ENCODE results near the gene OR52M1.
A peak's percentile ranks its signal among the peaks of the same experiment; 100 is the strongest.
"Not testable (repeated sequence)": the region's sequence is repeated elsewhere in the genome, so short reads cannot be mapped to it uniquely, and the experiment has no call there.

Gene OR52M1, protein sequence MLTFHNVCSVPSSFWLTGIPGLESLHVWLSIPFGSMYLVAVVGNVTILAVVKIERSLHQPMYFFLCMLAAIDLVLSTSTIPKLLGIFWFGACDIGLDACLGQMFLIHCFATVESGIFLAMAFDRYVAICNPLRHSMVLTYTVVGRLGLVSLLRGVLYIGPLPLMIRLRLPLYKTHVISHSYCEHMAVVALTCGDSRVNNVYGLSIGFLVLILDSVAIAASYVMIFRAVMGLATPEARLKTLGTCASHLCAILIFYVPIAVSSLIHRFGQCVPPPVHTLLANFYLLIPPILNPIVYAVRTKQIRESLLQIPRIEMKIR

DNA sequence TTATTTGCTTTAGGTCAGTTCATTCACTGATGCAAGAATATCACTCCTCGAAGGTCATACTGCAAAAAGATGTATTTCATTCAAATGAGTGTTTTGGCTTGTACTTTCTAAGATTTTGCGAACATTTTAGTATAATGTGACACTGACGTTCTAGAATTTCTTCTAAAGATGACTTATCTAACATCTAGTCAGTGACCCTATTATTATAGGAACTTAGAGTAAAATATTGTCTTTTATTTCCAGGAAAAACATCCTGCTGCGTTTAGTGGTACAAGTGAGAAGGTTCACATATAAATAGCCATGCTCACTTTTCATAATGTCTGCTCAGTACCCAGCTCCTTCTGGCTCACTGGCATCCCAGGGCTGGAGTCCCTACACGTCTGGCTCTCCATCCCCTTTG is at the start of gene OR52M1:
Gene OR52M1 (plus strand): TSS at position 301 of the 400 bp plus-strand sequence. CDS start 0 bp downstream, at position 301.
- DNase-seq, result no peak

DNA sequence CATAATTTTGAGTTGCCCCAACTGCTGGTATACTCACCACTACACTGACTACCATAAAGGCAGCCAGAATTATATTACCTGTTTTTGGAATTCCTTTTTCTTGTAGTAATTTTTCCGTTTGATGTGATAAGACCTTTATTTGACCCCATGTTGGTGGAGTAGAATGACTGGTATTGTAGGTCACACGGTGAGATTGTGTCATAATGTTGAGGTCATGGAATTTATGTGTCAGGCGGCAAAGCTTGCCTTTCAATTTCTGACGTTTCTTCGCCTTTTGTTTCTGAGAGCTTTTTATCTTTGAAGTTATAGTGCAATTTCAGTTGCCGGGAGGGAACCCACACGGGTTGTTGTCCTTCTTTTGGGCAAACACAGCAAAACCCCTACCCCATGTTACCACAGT is 49.5 kb upstream of the OR52M1 start:
- no peak for DNase-seq

DNA sequence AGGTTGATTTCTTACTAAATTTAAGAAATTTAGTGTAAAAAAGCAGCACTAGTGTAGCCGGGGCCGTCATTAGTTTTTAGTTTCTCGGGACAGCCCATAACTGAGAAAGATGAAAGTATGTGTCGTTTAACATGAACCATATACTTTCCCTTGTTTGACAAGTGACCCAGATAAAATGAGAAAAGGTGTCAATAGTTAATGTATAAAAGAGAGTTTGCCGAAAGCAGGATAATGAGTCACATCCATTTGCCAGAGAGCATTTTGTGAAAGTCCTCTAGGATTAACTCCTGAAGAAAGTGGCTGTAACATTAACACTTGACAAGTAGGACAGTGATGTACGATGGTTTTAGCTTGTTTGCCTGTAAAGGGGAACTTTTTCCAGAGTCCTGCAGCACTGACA is 49.0 kb upstream of the OR52M1 start:
- no peak for DNase-seq

DNA sequence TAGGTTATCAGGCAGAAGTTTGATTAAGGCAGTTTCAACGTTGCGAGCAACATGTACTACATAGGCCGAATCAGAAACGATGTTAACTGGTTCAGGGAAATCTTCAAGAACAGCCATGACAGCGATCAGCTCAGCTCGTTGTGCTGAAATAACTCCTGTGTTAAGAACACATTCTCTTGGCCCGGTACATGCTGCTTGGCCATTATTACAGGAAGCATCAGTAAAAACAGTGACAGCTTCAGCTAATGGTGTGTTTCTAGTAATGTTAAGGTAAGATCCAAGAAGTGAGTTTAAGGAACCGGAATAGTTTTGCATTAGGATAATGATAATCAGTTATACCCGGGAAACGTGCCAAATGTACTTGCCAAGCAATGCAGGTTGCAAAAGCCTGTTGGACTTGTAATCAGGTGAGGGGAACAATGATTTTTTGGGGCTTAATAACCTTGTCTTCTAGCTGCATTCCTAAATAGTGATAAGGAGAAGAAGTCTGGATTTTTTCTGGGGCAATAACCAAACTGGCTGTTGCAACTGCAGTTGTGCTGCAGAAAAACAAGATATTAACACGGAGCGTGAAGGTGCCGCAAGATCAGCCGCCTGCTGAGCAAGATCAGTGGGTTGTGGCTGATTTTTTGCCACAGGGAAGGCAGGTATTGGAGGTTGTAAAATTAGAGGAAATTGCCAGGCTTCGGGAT is 48.3 kb upstream of the OR52M1 start:
- no peak for DNase-seq

DNA sequence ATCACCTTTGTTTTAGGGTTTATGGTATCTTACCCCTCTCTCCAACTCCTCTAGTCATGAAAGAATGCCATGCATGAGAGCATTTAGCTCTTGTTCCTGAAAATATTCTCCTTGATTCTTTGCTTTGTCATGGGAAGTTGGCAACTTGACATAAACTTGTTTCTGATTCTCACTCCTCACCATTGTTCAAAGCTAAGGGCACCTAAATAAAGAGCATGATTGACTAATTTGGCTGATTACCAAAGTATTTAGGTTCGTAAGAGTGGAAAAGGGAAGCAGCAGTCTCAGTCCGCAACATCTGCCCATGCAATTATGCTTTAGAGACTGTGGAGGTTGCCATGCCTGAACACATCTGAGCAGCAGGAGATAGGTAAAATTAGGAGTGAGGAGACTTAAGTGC is 36.1 kb upstream of the OR52M1 start:
- DNase-seq, result no peak

DNA sequence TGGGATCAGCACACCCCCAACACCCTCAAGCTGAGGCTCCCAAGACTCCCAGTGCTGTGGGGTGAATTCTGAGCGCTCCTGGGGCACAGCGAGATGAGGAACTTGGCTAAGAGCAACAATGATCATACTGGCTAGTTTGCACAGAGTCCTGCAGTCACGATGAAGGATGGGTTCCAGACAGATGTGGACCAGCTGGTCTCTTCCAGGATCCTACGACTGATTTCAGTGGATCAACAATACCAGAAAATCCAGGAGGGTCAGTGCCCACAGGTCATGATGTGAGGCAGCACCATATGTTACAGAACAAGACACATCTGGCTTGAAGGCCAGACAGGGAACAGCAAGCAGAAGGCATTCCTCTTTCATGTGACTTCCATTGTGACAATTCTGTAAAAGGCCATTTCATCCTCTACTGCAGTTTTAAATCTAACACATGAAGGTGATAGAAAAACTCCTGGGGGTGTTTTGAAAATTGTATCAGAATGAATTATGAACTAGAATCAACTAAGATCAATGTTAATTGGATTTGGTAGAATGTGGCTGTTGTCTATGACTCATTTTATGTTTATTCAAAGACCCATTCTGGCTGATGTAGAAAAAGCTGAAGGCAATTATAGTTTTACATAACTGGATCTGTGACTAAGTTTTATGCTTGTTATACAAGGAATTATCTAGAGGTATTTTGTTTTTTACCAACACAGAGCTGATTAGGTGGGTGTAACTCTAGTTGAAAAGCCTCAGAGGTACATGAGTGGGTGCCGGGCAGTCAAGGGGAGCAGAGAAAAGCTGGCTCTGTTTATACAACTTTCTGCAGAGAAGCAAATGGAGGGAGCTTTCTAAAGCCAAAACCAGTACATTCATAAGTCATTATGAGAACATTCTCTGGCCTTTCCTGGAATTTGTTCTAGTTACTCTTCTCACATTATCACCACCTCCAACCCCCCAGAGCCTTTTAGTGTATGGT is 33.4 kb upstream of the OR52M1 start:
- DNase-seq, result no peak

DNA sequence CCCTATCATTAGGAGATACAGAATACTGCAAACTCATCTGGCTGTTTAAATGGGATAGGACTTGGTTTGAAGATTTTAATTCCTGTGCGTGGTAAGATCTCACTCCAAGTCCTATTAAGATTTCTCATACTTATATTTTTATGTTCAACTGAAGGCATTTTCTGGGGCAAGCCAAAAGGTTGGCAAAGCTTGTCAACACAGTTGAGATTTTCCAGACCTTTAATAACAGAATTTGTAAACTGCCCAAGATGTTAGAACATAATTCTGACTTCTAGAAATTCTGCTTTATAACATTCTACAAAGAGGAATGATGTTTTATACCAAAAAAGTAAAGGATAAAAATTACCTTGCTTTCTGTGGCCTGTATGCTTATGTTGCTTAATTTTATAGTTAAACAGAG is 30.8 kb upstream of the OR52M1 start:
- no peak for DNase-seq

DNA sequence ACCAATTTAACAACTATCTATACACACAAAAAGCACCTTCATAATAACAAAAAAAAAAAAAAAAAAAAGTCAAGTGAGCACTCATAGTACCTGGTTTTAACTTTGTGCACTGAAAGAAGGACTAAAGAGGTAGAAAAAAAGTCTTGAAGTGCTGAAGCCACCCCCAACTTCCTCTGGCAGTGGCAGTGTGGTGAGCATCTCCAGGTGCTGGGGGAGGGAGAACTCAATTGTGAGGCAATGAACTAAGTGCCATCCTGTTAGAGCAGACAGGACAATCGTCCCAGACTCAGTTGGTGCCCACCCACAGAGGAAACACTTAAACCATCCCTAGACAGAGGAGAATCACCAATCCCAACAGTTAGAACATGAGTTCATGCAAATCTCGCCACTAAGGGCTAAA is 22.7 kb upstream of the OR52M1 start:
- DNase-seq, result no peak

DNA sequence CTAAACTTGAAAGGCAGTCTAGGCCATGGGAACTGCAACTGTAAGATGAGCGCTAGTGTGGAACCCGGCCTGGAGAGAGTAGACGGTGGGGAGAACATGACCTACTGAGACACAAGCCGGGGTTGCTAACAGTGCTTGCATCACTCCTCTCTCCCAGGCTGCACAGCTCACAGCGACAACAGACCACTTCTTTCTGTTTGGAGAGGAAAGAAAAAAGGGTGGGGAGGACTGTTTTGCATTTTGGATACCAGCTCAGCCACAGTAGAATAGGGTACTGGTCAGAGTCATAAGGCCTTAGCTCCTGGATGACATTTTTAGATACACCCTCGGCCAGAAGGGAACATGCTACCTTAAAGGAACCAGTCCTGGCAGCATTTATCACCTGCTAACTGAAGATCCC is 22.2 kb upstream of the OR52M1 start:
- DNase-seq, result no peak

DNA sequence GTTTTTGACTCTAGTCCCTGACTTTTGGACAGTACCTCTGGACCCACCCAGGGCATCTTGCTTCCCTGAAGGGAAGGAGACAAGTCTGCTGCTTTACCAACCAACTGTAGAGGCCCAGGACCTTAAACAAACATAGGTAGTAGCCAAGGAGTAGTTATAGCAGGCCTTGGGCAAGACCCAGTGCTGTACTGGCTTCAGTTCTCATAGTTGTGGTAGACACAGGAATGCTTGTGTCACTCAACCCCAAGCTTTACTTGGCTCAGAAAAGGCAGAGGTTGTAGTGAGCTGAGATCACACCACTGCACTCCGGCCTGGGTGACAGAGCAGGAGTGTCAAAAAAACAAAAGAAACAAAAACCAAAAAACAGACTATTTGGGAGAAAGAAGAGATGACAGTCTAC is 21.3 kb upstream of the OR52M1 start:
- DNase-seq, result no peak

DNA sequence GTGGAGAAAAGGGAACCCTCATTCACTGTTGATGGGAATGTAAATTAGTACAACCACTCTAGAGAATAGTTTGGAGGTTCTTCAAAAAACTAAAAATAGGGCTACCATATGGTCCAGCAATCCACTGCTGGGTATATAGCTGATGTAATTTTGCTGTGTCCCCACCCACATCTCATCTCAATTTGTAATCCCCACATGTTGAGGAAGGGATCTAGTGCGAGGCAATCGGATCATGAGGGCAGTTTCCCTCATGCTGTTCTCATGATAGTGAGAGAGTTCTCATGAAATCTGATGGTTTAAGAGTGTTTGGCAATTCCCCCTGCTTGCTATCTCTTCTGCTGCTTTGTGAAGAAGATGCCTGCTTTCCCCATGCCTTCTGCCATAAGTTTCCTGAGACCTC is 17.1 kb upstream of the OR52M1 start:
- no peak for DNase-seq

DNA sequence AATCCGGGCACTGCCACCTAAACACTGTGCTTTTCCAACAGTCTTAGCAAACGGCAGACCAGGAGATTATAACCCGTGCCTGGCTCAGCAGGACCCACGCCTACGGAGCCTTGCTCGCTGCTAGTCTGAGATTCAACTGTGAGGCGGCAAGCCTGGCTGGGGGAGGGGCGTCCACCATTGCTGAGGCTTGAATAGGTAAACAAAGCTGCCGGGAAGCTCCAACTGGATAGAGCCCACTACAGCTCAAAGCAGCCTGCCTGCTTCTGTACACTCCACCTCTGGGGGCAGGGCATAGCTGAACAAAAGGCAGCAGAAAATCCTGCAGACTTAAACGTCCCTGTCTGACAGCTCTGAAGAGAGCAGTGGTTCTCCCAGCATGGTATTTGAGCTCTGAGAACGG is 13.3 kb upstream of the OR52M1 start:
- DNase-seq, result not testable (repeated sequence)

DNA sequence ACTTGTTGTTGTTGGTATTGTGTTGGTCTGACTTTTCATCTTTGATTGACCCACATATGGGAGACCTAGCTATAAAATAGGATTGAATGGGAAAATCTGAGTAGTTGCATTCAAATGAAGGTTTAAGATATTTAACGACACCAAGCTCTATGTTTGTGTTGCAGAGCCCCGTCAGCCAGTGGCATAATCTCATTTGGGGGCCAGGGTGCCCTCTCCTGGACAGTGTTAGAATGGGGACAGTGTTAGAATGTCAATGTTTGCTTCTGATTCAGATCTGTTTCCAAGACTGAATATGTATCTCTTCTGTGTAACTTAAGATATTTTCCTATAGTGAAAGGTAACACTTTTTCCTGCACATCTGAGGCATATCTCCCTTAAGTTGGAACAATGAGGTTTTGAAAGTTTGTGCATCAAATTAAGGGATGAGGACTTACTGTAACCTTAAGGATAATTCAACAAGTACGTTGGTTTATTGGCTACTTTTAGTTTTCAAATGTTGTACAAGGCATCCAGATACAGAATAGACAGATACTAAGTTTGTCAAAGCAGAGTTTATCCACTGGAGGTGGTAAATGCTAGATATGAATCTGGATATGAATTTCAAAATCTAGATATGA is 5.3 kb upstream of the OR52M1 start:
- DNase-seq, result peak; percentile 47

DNA sequence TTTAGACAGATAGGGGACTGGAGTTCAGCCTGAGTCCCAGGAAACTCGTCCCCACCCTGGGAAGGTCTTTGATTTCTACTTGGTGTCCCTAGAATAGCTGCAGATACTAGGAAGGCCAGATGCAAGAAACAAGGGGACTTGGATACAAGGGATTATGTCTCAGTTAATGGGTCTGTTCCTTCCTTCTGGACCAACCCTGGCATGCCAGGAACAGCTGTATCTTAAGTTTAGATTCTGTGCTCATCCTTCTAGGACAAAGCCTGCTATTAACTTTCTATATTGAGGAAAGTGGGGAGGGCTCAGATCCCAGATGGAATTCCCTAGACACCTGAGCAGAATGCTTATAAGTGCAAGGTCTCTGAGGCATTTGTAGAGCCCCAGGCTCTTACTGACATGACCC is 3.9 kb upstream of the OR52M1 start:
- DNase-seq, result no peak

DNA sequence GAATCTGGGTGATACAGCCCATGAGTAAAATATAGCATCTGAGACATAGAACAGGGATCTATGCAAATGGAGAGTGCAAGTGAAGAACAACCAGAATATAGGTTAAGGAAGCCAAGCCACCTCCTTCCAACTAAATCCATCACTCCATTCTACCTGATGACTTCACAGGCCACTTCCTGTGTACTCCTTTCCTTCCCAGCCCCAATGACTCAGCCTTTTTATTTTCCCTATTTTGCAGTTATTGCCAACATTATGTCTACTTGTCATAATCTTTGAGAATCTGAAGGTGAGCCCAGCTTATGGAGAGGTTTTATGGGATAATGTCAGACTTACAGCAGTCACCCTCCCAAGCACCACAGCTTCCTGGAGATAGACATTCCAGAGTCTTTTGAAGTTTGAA is 1.4 kb upstream of the OR52M1 start:
- DNase-seq, result no peak

DNA sequence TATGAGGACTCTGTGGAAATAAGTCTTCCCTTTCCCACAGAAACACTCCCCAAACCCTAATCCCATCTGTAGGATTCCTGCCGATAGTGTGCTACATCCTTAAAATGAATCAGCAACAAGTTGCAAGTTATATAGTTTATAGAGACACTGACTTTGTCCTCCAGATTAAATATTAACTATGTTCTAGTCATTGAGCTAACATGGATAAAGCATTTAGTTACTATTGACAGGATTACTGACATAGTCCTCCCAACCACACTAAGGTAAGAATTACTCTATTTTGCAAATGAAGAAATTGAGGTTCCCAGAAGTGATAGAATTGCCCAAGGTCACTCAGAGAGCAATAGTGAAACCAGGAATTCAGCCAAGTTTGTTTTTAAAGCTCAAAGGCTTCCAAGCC is 1.9 kb downstream of the OR52M1 start:
- no peak for DNase-seq

DNA sequence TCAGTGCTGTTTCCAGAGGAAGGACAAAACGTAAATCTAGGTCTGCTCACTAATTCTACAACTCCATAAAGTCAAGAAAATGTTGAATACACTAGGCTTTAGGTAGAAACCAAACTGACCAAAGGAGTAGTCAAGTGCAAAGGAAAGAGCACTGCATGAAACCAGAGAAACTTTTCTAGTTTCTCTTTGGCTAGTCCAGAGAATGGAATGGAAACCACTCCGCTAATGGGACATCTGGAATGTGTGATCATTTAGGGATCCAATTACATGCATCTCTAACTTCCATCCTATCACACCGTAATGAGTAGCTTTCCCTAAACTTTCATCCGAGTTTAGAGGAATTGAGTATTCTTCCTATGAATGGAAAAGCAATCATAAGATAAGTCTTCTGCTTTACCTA is 2.4 kb downstream of the OR52M1 start:
- DNase-seq, result no peak

DNA sequence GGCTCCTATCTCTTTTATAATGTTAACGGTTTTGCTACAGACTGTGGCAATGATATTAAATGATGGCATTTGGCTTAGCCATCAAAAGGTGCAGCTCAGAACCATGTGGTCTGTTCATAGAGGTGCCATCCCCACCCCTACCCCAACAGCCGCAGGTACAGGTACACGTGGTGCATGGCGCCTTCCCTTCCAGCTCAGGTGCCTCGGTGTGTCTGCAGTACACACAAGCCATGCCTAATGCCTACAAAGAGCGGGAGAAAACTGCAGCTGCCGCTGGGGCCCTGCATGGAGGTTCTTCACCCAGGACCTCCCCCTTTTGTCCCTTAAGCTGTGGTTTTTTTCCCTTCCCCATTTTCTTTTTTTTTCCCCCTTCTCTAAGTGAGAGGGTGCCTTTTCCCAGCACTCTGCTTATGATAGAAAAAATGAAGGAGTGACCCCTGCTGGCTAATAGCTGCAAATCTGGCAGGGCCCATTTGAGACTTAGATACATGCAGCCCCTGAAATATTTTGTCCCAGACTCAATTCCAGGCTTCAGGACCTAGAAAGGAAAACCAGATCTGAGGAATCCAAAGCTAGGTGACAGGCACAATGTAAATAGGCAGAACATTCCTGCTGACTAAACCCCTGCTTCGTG is 6.5 kb downstream of the OR52M1 start:
- no peak for DNase-seq

DNA sequence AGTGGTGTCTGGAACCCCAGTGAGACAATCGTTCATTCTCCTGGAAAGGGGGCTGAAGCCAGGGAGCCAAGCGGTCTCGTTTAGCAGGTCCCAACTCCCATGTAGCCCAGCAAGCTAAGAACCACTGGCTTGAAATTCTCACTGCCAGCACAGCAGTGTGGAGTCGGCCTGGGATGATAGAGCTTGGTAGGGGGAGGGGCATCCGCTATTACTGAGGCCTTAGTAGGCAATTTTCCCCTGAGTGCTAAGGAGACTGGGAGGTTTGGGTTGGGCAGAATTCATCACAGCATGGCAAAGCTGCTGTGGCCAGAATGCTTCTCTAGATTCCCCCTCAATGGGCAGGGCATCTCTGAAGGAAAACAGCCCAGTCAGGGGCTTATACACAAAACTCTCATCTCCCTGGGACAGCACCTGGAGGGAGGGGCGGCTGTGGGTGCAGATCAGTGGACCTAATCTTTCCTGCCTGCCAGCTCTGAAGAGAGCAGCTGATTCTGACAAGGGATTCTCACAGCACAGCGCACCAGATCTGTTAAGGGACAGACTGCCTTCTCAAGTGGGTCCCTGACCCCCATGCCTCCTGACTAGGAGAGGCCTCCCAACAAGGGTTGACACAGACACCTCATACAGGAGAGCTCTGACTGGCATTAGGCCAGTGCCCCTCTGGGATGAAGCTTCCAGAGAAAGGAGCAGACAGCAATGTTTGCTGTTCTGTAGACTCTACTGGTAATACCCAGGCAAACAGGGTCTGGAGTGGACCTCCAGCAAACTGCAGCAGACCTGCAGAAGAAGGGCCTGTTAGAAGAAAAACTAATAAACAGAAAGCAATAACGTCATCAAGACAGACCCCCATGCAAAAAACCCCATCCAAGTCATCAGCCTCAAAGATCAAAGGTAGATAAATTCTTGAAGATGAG is 14.8 kb downstream of the OR52M1 start:
- no peak for DNase-seq

DNA sequence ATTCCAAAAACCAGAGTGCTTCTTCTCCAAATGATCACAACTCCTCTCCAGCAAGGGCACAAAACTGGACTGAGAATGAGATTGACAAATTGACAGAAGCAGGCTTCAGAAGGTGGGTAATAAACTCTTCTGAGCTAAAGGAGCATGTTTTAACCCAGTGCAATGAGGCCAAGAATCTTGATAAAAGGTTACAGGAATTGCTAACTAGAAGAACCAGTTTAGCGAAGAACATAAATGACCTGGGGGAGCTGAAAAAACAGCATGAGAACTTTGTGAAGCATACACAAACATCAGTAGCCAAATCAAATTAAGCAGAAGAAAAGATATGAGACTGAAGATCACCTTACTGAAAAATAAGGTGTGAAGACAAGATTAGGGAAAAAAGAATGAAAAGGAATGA is 15.5 kb downstream of the OR52M1 start:
- DNase-seq, result no peak

DNA sequence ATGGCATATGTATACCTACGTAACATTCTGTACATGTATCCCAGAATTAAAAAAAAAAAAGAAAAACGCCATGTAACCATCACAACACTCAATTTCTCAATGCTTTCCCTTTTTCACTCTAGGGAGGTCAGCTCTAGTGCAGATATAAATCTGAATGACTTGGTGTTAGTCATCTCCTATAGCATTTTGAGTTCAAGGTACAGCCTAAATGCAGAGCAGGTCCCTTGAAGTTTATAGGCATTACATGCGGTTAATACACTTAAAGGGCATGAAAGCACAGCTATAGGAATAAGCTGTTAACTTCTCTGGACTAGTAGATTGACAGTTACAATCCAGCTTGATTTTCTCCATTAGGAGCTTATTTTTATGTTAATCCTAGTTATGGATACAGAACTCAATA is 20.4 kb downstream of the OR52M1 start:
- no peak for DNase-seq

DNA sequence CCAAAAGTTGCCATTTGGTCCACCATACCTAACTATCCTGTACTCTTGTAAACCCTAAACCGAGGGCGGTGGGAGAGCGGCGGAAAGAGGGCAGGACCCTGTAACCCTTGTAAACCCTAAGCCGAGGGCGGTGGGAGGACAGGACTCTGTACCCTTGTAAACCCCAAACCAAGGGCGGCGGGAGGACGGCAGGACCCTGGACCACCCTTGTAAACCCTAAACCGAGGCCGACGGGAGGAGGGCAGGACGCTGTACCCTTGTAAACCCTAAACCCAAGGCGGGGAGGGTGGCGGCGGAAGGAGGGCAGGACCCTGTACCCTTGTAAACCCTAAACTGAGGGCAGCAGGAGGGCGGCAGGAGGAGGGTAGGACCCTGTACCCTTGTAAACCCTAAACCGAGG is 24.1 kb downstream of the OR52M1 start:
- no peak for DNase-seq

Measured in stimulated activated CD4-positive, alpha-beta T cell treated with anti-CD3 and anti-CD28 coated beads, Interleukin-4, amount 100 ng/mL, for 1 hour (primary cell).